Thyroid gland (tissue), 4 donors: ENCODE results near the gene WNT2. TPM values are rescaled to one million over a fixed set of nuclear protein-coding genes. Genes with fewer than 3 reads are reported as not detected.
A peak's percentile ranks its signal among the peaks of the same experiment; 100 is the strongest.

Experiments used
- DNase-seq, 2 donors: peaks; one replicate each; pipeline ENCODE4 v3.0.0-alpha.2; 2019
- H3K27ac ChIP-seq, 3 donors: fragments of 200-600 bp; sonication (generic); 1 replicate in 2 of 3; 2 replicates in 1 of 3; pipeline ENCODE4 v1.5.1; 2016 to 2019; ENCODE audit warnings: mild to moderate bottlenecking in 1 of 3, moderate library complexity in 1 of 3
- H3K27me3 ChIP-seq: fragments of 200-600 bp; sonication (generic); one replicate; pipeline ENCODE4 v1.5.1; 2019
- H3K36me3 ChIP-seq, 2 donors: fragments of 200-600 bp; sonication (generic); one replicate each; pipeline ENCODE4 v1.5.1; 2016 to 2019
- H3K4me1 ChIP-seq, 2 donors: fragments of 200-600 bp; sonication (generic); one replicate each; pipeline ENCODE4 v1.5.1; 2017 to 2019
- H3K4me3 ChIP-seq, 3 donors: fragments of 200-600 bp; sonication (generic); replicated peaks in 1 of 3; 1 replicate in 2 of 3; 2 replicates in 1 of 3; pipeline ENCODE4 v1.5.1; 2016; ENCODE audit warnings: mild to moderate bottlenecking in 1 of 3
- H3K9me3 ChIP-seq: fragments of 200-600 bp; sonication (generic); one replicate; pipeline ENCODE4 v1.5.1; 2017
- POLR2A ChIP-seq, 2 donors: fragments of 450-650 bp; IDR thresholded peaks; one replicate each; pipeline ENCODE4 v1.6.1; 2017; ENCODE audit warnings: antibody characterized with exemption in 2 of 2, mild to moderate bottlenecking in 2 of 2, moderate library complexity in 1 of 2
- WGBS, 2 donors: methylation state at CpG; one replicate each; pipeline ENCODE4 v1.1.5; 2017; 5-methylcytosine and 5-hydroxymethylcytosine counted together
- intact Hi-C: fragments of 100-400 bp; cut with DNase I; formaldehyde crosslinking; loops from one replicate; pipeline ENCODE4 v1.15.1; 2023
- total RNA-seq, 4 donors: library from RNA; depleted of rRNA; stranded (reverse); fragments of >200 nt; gene quantifications; one replicate each; pipeline ENCODE4 v1.2.3, GENCODE V29; 2016
- TF ChIP-seq, protein P1 (sequence below), 6 experiments: fragments of 200-600 bp in 3 of 6; fragments of 450-650 bp in 3 of 6; sonication (generic) in 3 of 6; IDR thresholded peaks; one replicate each; pipeline ENCODE4 v1.5.1; 2016 to 2019; ENCODE audit warnings: antibody characterized with exemption in 6 of 6, mild to moderate bottlenecking in 2 of 6, inconsistent platforms in 1 of 6, moderate library complexity in 1 of 6

Gene WNT2
- total RNA-seq, 4 donors from 2014 or later: 0.13 to 0.89 TPM; not detected in 2

DNA sequence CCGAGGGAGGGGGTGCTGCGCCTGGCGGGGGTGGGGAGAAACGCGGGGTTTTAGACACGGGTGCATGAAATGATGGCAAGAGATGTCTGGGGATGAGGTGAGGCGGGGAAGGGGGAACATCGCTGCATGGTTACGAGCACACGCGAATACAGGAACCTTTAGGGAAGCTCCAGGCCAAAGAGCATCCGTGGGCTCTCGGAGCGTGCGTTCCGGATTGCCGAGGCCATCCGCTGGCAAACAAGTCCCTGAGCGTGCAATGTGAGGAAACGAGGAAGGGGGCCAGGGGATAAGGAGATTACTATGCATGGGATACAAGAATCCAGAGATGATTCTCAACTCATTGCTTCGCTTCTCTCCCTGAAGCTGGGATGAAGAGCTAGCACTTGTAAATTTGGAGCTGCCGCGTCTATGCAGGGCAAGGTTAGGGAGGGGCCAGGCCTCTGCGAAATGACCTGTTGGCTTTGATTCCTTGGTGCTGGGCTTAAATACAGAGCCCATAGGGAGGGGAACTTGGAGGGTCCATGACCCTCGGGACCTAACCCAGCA lies 520 bp upstream of the WNT2 start:
- WGBS, 2 donors: 1% methylated on average over 19 to 24 of the region's 25 CpGs
- peaks cover 9 to 19% of the 10 kb centered on the region in 2 donors for H3K4me1 ChIP-seq
- H3K27ac ChIP-seq: no peak overlapping the region
- no peaks in the 10 kb centered on the region for H3K36me3 ChIP-seq
- intact Hi-C loops: no loop called here
- no peaks in the 10 kb centered on the region for H3K9me3 ChIP-seq
- no peak for DNase-seq
- peaks cover 4% of the 10 kb centered on the region for H3K27me3 ChIP-seq
- TF ChIP-seq, protein P1, sequence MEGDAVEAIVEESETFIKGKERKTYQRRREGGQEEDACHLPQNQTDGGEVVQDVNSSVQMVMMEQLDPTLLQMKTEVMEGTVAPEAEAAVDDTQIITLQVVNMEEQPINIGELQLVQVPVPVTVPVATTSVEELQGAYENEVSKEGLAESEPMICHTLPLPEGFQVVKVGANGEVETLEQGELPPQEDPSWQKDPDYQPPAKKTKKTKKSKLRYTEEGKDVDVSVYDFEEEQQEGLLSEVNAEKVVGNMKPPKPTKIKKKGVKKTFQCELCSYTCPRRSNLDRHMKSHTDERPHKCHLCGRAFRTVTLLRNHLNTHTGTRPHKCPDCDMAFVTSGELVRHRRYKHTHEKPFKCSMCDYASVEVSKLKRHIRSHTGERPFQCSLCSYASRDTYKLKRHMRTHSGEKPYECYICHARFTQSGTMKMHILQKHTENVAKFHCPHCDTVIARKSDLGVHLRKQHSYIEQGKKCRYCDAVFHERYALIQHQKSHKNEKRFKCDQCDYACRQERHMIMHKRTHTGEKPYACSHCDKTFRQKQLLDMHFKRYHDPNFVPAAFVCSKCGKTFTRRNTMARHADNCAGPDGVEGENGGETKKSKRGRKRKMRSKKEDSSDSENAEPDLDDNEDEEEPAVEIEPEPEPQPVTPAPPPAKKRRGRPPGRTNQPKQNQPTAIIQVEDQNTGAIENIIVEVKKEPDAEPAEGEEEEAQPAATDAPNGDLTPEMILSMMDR (IDR thresholded peaks at IDR 0.05): no peak
- no peak for TF ChIP-seq POLR2A (IDR thresholded peaks at IDR 0.05)
- H3K4me3 ChIP-seq: peak overlapping the region in 1 of 3 donors; percentile 25

DNA sequence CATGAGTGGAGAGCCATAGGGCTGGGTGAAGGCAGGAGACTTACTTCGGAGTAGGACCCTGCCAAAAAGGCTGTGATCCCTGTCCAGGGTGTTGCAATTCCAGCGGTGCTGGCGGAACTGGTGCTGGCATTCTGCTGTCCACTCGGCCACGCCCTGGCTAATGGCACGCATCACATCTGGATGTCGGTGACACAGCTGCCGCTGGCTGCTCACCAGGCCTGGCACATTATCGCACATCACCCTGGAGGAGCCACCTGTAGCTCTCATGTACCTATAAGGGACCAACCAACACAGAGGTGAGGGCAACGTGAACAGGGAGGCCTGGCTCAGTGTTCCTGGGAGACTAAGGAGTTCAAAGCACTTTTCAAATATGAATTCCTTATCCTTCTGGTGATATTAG lies 2.3 kb downstream of the WNT2 start:
- Histone ChIP-seq H3K4me3 (no peak overlapping the region), H3K36me3 (no peaks in the 10 kb centered on the region), H3K27me3 (peaks cover 4% of the 10 kb centered on the region), H3K9me3 (no peaks in the 10 kb centered on the region), H3K27ac (no peak overlapping the region), H3K4me1 (peaks cover 9 to 19% of the 10 kb centered on the region in 2 donors)
- intact Hi-C loops: no loop called here
- TF ChIP-seq, protein P1 (IDR thresholded peaks at IDR 0.05): no peak
- TF ChIP-seq POLR2A (IDR thresholded peaks at IDR 0.05): no peak
- DNase-seq: no peak
- WGBS, 2 donors: 87 to 91% methylated on average over 9 to 10 of the region's 10 CpGs

DNA sequence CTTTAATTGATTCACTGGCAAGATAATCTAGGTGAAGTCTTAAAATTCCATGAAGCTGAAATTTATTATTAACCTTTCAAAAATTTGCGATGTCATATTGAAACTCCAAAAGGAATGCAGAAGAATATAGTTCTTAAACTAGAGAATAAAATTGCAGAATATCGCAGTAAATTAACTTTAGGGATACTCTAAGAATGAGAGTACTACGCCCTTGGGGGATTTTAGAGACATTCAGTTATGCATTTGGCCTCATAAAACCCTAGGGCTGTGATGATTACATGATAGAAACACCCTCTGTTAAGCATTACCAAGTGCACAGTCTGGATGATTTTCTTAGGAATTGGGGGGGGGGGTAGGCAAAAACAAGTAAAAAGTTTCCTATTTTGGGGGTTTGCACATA lies 3.7 kb downstream of the WNT2 start:
- Histone ChIP-seq H3K9me3 (no peaks in the 10 kb centered on the region), H3K4me3 (no peak overlapping the region), H3K36me3 (no peaks in the 10 kb centered on the region), H3K4me1 (peaks cover 9 to 18% of the 10 kb centered on the region in 2 donors), H3K27me3 (peaks cover 4% of the 10 kb centered on the region), H3K27ac (no peak overlapping the region)
- WGBS, 2 donors: 90 to 96% methylated on average over 3 of the region's 3 CpGs
- DNase-seq: no peak
- intact Hi-C loops: no loop called here
- TF ChIP-seq, protein P1 (IDR thresholded peaks at IDR 0.05): no peak
- TF ChIP-seq POLR2A (IDR thresholded peaks at IDR 0.05): no peak

DNA sequence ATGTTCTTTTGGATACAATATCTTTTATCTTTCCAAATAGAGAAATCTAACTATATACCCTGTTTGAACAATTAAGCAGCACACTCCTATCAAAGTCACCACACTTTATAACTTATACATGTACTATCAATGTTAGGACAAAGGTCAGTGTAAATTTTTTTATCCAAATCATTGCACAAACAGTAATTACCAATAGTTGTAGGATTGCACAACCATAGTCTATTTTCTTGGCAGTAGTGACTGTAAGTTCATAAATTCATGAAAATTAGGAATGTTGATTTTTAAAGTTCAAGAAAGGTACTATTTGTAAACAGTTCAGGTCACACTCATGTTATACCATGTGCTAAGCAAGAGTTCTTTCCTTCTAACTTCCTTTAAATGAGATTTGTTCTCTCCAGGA lies 9.3 kb downstream of the WNT2 start:
- H3K27me3 ChIP-seq: no peaks in the 10 kb centered on the region
- intact Hi-C loops: no loop called here
- DNase-seq: no peak
- no peak overlapping the region for H3K4me3 ChIP-seq
- H3K27ac ChIP-seq: no peak overlapping the region
- TF ChIP-seq, protein P1 (IDR thresholded peaks at IDR 0.05): no peak
- TF ChIP-seq POLR2A (IDR thresholded peaks at IDR 0.05): no peak
- no peaks in the 10 kb centered on the region for H3K9me3 ChIP-seq
- H3K36me3 ChIP-seq: no peaks in the 10 kb centered on the region
- no peaks in the 10 kb centered on the region for H3K4me1 ChIP-seq

DNA sequence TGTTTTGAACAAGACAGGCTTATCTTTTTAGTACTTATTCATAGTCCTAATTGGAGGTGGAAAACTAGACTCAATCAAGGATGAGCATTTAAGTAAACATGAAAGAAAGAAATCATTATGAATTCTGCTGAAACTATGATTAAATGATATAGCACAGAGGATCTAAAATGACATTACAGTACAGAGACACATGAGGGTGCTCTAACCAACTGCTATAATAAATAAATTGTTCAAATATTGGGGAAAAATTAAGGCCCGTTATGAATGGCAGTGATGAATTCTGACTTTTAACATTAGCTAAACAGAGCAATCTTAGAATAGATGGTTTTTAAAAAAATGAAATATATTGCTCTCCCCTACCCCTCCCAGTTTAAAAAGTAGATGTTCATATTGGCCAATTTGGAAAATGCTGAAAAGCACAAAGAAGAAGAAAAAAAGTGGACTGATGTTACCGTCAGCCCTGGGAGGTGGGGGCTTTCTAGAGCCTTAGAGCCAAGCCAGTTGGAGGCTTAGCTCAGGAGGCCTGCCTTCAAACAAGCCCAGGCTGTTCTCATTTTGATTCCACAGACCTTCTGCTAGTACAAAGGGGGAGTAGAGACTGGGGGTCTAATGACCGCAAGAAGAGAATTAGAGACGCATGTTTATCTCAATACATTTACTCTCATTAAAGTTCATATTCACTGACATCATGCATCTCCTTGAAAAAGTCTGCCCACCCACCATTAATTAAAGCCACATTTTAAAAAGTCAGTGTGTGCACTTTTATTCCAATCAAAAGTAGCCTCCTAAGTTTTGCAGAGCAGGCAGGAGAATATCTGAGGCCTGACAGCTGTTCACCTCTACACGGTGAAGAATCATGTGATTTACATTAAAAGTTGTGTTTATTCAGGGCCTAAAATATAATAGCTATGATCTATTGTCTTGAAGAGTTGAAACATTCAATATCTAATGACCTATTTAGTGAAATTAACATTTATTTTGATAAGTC lies 10.0 kb downstream of the WNT2 start:
- no peak overlapping the region for H3K4me3 ChIP-seq
- WGBS, 2 donors: 70 to 80% methylated on average over 5 of the region's 5 CpGs
- no peaks in the 10 kb centered on the region for H3K4me1 ChIP-seq
- TF ChIP-seq, protein P1 (IDR thresholded peaks at IDR 0.05): no peak
- no peak for TF ChIP-seq POLR2A (IDR thresholded peaks at IDR 0.05)
- H3K27ac ChIP-seq: no peak overlapping the region
- no peaks in the 10 kb centered on the region for H3K36me3 ChIP-seq
- no peaks in the 10 kb centered on the region for H3K9me3 ChIP-seq
- no peaks in the 10 kb centered on the region for H3K27me3 ChIP-seq
- intact Hi-C loops: no loop called here
- no peak for DNase-seq
